Fibroblast of mammary gland (primary cell): ENCODE data around the gene DQX1.

Source experiments
- DNase-seq: peaks from one replicate; pipeline ENCODE4 v3.0.0-alpha.2; 2010; ENCODE audit warnings: low read depth
- H3K4me3 ChIP-seq: 2 replicates; pipeline ENCODE4 v1.5.1; 2011; ENCODE audit warnings: low read depth, mild to moderate bottlenecking, low read length, moderate library complexity; ENCODE audit not compliant: control insufficient read depth
- CTCF ChIP-seq: conservative IDR thresholded peaks from 2 replicates; pipeline ENCODE4 v1.5.1; 2011; ENCODE audit warnings: low read depth, low read length, inconsistent platforms; ENCODE audit not compliant: control insufficient read depth, insufficient read depth

The DQX1 gene

GRCh38 chr2:74540291-74540690 is 14.3 kb upstream of the DQX1 start:
- no peak overlapping the region for H3K4me3 ChIP-seq
- no peak for TF ChIP-seq CTCF
- peak; percentile 49 for DNase-seq

DNA sequence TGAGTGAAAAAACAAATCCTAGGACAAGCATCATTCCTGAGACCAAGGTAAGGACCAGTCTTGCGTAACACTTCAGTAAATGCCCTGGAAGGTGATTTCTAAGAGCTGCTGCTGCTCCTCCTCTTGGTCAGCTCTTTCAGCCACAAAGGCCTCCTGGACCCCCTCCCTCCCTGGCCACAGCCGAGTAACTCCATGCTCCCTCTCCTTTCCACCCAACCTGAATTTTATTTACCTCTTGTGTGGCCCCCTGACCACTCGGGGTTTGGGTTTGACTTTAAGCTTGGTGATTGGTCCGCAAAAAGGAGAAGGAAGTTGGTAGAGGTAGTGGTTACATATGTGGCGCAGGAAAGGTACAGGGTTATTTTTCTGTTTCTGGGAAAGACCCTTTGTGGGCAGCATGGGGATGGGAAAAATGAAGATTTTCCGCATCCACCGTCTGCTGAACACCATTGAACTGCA is 12.9 kb upstream of the DQX1 start:
- DNase-seq = no peak
- H3K4me3 ChIP-seq = no peak overlapping the region
- no peak for TF ChIP-seq CTCF

- no peak overlapping the region for H3K4me3 ChIP-seq
- no peak for DNase-seq
- no peak for TF ChIP-seq CTCF
Measured at GRCh38 chr2:74537140-74537539, 11.1 kb upstream of the DQX1 start.

DNA sequence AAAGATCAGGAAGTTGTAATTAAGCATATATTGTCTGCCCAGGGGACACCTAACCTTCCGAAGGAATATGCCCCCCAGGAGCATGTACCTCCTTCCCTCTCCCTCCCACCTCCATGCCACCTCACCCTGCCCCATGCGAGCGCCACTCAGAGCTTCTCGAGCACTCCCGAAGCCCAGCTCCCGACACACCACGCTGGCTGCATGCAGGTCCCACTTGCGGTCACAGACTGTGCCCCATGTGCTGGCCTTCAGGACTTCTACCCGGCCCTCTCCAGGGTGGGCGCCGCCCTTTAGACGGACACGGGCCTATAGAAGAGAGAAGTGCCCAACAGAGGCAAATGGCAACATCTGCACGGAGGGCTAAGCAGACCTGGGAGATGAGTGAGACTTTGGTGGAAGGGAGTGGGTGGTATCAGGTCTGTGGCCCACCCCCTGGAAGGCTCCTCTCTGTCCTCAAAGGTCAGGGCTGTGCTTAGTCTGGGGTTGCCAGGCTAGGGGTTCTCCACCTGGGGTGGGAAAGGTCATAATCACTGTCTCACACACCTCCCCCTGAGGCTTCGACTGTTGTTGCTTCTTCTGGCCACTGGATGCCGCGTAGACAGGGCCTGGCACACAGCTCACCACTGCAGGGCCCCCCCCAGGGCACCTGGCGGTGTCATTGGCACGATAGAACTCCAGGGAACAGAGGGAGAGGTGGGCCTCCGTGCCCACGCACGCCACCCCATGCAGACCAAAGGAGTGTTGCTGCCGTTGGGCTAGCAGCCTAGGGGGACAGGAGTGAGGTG is 10.3 kb upstream of the DQX1 start:
- no peak overlapping the region for H3K4me3 ChIP-seq
- no peak for DNase-seq
- TF ChIP-seq CTCF = no peak

- H3K4me3 ChIP-seq = no peak overlapping the region
- DNase-seq = no peak
- TF ChIP-seq CTCF = no peak
Measured at GRCh38 chr2:74535440-74535965, 9.5 kb upstream of the DQX1 start.

- TF ChIP-seq CTCF = no peak
Measured at GRCh38 chr2:74534411-74534810, 8.4 kb upstream of the DQX1 start.

GRCh38 chr2:74533464-74533863 is 7.4 kb upstream of the DQX1 start:
- DNase-seq = no peak
- TF ChIP-seq CTCF = no peak
- no peak overlapping the region for H3K4me3 ChIP-seq

More at GRCh38 chr2:74534411-74534810, 8.4 kb upstream of the DQX1 start:
- no peak for DNase-seq
- no peak overlapping the region for H3K4me3 ChIP-seq
